H1 (cell line): ENCODE results near the gene CCDC9B. TPM values are rescaled to one million over a fixed set of nuclear protein-coding genes. Genes with fewer than 3 reads are reported as not detected.

Experiments used
- CREB1 ChIP-seq: IDR thresholded peaks from 2 replicates; pipeline ENCODE4 v1.6.1; 2012; ENCODE audit warnings: inconsistent platforms
- SIN3A ChIP-seq, 2 experiments: IDR thresholded peaks in 1 of 2; conservative IDR thresholded peaks in 1 of 2; 2 replicates each; pipeline ENCODE4 v1.6.1; 2011 to 2012; ENCODE audit warnings: low read length in 2 of 2, improper control_type of control experiment in 1 of 2, low read depth in 1 of 2, mild to moderate bottlenecking in 1 of 2
- SP4 ChIP-seq: IDR thresholded peaks from 2 replicates; pipeline ENCODE4 v1.6.1; 2012; ENCODE audit warnings: low read length, inconsistent platforms
- polyA plus RNA-seq, 7 experiments: library from polyadenylated mRNA; depleted of rRNA in 3 of 7; stranded (reverse) in 5 of 7; unstranded in 2 of 7; fragments of >200 nt in 5 of 7; fragments of 200-250 nt in 2 of 7; gene quantifications; 1 replicate in 5 of 7; 2 replicates in 1 of 7; 4 replicates in 1 of 7; pipeline versions ENCODE4 v1.2.1 to v1.2.3, GENCODE V29; 2011 to 2013; ENCODE audit warnings: missing spikeins in 2 of 7, mixed read lengths in 2 of 7
- total RNA-seq: library from RNA; stranded (reverse); fragmentation: NEBNext Ultra II Directional; extraction: Animal tissue kit (Norgen Biotek cat#: 25700); gene quantifications from 2 replicates; pipeline ENCODE4 v1.2.1, GENCODE V29; 2021

Gene CCDC9B
- total and polyA plus RNA-seq, 2 of the 8 experiments (the other 6 are each of a cell fraction or from before 2014, with no cell fraction given) = 0.45 to 0.78 TPM

- no peak for TF ChIP-seq SIN3A (conservative IDR thresholded peaks at IDR 0.05 in 1 of 2, IDR thresholded peaks at IDR 0.05 in 1 of 2; ENCODE audit: low read depth in 1 of 2, low read length in 2 of 2)
- TF ChIP-seq CREB1 = 0 out of 2 replicates have a peak, but pooled peaks have one; percentile 12
- no peak for TF ChIP-seq SP4
Observed at GRCh38 chr15:40344631-40345120, 3.9 kb upstream of the CCDC9B start (continued).
